OCI-M2 (cell line): Measurements from ENCODE around the gene DEFB131A.
"Not testable (repeated sequence)": the region's sequence is repeated elsewhere in the genome, so short reads cannot be mapped to it uniquely, and the experiment has no call there.

Experiments
- DNase-seq: peaks from one replicate; lab custom pipeline; 2025; ENCODE audit not compliant: unreplicated experiment; lab: John Stamatoyannopoulos, UW

Gene DEFB131A, protein sequence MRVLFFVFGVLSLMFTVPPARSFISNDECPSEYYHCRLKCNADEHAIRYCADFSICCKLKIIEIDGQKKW

DNA sequence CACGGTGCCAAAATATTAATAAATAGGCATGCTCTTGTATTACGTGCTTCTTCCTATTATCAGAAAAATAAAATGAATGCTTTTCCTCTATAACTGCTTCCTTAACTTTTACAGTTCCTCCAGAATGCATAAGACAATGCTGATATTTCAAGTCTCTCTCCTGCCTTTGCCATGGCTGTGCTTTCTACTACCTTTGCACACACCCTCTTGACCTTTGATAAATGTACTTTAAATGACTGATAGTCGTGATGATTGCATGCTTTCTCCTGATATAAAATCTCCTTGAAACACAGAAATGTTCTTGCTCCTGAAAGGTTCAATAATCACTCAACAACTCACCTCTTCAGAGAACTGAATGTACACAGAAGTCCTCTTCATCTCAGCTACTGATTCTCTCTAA is at the start of gene DEFB131A:
TSS of gene DEFB131A (plus strand) at position 301 of the 400 bp plus-strand sequence. CDS start 120 bp downstream, outside the sequence.
- DNase-seq = not testable (repeated sequence)

DNA sequence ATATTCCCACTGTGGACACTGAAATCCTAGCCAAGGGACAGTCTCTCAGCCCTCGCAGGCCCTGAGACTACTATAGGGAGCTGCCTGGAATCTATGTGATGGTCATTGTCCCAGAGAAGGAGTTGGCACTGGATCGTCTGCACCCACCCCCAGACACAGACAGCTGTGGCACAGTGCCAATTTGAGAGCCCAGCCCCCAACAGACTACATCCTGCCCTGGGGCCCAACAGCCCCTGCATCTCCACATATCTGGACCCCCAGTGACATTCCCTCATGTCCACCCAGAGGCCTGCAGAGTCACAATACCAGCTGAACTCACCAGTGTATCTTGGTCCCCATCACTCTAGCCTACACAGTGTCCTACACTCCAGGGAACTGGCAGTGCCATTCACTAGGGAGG is 38.4 kb upstream of the DEFB131A start:
- not testable (repeated sequence) for DNase-seq

DNA sequence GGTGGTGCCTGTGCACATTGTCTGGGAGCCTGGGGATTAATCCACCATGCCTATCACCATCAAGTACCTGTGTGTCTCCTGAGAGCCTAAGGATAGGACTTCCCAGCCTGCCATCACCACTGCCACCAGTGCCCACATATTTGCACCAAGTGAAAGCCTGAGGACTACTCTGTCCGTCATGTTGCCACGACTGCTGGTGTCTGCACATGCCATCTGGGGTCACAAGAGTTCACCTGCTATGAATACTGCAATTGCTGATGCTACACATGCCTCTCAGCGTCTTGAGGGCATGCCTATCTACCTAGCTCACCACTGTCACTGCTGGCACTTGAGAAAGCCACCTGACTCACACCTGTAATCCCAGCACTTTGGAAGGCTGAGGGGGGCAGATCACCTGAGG is 37.7 kb upstream of the DEFB131A start:
- DNase-seq = not testable (repeated sequence)

DNA sequence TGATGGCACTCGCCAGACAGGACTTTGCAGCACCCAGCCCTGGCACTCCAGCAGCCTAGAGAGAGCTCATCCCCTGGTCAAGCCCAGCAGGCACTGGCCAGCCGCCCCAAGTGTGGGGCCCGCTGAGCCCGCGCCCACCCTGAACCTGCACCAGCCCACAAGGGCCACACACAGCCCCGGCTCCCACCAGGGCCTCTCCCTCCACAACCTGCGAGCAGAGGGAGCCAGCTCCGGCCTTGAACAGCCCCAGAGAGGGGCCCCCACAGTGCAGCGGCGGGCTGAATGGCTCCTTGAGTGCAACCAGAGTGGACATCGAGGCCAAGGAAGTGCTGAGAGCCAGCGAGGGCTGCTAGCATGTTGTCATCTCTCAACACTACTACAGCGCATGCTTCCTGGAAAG is 34.4 kb upstream of the DEFB131A start:
- DNase-seq = no peak

DNA sequence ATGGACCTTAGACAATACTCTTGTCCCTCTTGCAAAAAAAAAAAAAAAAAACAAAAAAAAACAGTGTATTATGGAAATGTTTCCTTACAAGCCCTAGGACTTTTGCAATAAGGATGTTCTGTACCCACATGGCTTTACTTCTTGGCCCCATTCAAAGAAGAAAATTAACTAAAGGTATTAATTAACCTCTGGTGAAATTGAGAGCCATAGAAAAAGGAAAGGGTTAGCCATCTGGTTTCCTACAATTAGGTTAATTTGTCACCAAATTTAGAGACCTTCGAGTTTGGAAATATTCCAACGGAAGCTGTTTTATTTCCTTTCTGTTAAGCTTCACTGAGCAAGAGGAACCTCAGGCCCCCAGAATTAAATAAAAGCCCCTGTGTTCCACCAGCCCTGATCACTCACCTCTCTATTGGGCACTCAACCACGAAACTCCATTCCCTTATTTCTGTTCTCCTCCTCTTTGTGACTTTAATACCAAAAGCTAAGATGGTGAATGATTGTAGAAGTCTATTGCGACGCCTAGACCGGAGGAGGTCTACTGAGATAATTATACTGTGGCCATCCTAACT is 22.2 kb upstream of the DEFB131A start:
- DNase-seq = not testable (repeated sequence)

DNA sequence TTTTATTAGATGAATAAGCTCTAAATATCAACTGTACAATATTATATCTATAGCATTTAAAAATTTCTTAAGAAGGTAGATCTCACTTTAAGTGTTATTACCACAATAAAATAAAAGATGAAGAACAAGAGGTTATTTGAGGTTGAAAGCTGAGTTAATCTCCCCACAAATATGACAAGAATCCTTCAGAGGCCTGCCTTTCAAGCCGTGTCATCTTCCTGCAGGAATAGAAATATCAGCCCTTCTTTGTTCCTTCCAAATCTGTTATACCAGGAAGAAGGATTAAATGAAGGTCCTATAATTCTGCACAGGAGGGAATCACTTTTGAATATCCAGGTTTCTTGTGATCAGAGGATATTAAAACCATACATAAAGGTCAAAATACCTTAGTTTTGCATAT is 18.3 kb upstream of the DEFB131A start:
- DNase-seq = not testable (repeated sequence)

DNA sequence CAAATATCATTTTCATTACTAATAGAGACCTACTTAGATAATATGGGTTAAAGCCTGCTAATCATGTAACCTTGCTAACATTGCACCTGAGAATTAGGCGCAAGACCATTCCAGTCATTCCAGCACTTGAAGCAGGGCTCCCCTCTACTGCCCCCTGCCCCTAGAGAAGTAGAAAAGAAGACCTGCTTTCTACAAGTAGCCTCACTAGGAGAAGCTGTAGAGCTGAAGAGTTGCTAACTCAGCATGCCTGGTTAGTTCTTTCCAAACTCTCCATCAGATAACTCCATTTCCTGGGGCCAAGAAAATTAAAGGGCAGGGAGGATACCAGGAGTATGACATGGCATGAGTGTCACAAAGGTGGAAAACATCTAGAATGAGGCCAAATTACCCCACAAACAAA is 14.2 kb upstream of the DEFB131A start:
- not testable (repeated sequence) for DNase-seq

DNA sequence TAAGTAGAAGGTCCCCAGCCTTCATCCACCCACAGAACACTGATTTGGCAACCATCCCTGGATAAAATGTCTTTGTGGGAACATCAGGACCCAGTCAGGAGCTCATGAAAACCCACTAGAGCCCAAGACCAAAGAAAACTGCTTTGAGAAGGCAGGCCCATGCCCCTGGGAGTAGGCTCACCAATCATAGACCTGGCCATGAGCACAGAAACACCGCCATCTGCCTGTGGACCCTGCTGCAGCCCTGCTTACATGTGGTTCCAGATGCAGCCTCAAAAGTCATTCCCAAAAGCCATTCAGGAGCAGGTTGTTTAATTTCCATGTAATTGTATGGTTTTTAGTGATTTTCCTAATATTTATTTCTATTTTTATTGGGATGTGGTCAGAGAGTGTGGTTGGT is 10.9 kb upstream of the DEFB131A start:
- not testable (repeated sequence) for DNase-seq

DNA sequence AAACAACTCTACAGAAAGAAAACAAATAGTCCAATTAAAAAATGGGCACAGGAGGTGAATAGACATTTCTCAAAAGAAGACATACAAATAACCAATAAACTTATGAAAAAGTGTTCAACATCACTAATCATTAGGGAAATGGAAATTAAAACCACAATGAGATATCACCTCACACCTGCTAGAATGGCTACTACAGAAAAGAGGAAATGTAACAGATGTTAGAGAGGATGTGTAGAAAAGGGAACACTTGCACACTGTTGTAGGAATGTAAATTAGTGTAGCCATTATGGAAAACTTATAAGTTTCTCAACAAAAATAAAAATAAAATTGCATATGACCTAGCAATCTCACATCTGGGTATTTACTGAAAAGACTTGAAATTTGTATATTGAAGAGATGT is 7.5 kb upstream of the DEFB131A start:
- not testable (repeated sequence) for DNase-seq

DNA sequence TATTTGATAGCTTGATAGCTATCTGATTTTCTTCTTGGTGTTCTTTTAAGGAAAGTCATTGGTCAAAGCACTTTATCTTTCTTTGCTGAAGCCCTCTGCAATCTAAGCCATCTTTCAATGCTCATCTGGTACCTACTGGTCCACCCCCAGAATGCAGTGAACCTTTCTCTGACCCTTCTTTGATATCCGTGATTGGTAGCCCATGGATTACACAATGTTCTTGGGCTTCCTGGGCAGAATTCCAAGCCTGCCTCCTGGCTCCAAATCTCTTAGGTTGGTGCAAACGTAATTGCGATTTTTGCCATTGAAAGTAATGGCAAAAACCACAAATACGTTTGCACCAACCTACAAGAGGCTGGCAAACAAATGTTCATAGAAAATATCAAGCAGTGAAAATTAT is 1.9 kb upstream of the DEFB131A start:
- DNase-seq = not testable (repeated sequence)

DNA sequence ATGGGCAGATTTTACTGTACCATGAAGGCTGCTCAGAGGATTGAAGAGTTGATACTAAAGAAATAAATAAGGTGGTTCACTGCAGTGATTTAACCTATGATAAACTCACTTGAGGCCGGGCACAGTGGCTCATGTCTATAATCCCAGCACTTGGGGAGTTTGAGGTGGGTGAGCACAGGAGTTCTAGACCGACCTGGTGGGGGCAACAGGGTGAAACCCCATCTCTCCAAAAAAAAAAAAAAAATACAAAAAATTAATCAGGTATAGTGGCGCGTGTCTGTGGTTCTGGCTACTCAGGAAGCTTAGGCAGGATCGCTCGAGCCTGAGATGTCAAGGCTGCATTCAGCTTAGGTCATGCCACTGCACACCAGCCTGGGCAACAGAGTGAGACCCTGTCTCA is 467 bp downstream of the DEFB131A start:
- DNase-seq = not testable (repeated sequence)

DNA sequence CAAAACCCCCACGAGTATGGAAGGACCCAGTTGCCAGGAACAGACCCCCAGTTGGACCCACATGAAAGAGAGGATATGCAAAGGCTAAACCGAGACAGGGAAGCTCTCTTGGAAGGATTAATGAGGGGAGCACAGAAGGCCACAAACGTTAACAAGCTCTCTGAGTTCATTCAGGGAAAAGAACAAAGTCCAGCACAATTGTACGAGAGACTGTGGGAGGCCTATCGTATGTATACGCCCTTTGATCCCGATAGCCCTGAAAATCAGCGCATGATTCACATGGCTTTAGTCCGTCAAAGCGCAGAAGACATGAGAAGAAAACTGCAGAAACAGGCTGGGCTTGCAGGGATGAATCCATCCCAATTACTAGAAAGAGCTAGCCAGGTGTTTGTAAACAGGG is 8.0 kb downstream of the DEFB131A start:
- not testable (repeated sequence) for DNase-seq

DNA sequence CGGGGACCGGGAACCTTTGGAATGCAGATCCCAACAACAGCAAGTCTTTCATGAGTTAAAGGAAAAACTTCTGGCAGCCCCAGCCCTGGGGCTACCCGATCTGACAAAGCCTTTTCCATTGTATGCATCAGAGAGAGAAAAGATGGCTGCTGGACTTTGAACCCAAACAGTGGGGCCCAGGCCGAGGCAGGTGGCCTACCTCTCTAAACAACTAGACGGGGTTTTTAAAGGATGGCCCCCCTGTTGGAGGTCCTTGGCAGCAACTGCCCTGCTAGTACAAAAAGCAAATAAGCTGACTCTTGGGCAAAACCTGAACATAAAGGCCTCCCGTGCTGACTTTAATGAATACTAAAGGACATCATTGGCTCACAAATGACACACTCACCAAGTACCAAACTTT is 10.1 kb downstream of the DEFB131A start:
- not testable (repeated sequence) for DNase-seq

DNA sequence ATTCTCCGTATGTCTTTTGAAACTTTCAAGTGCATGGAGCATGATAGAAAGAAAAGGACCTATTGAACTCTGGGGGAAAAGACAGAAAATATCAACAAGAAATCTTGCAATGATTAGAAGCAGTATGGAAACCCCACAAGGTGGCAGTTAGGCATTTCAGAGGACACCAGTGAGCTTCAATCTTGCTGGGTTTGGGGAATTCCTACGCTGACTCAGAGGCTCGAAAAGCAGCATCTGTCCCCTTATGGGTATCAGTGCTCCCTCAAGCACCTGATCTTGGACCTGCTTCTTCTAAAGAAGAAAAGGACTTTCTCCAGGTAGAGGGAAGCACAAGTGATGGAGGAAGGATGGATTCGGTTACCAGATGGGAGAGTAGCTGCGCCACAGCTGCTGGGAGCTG is 10.8 kb downstream of the DEFB131A start:
- DNase-seq = not testable (repeated sequence)

DNA sequence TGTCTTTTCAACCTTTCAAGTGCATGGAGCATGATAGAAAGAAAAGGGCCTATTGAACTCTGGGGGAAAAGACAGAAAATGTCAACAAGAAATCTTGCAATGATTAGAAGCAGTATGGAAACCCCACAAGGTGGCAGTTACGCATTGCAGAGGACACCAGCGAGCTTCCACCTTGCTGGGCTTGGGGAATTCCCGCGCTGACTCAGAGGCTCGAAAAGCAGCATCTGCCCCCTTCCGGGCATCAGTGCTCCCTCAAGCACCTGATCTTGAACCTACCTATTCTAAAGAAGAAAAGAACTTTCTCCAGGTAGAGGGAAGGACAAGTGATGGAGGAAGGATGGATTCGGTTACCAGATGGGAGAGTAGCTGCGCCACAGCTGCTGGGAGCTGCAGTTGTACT is 35.3 kb downstream of the DEFB131A start:
- DNase-seq = not testable (repeated sequence)

DNA sequence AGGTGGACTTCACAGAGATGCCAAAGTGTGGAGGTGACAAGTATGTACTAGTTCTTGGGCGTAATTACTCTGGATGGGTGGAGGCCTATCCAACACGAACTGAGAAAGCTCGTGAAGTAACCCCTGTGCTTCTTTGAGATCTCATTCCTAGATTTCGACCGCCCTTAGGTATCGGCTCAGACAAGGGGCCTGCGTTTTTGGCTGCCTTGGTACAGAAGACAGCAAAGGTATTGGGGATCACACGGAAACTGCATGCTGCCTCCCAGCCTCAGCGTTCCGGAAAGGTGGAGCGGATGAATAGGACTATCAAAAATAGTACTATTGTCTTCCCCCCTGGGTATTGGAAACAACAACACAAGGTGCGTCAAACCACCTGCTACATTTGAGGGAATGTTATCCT is 35.9 kb downstream of the DEFB131A start:
- DNase-seq = not testable (repeated sequence)

DNA sequence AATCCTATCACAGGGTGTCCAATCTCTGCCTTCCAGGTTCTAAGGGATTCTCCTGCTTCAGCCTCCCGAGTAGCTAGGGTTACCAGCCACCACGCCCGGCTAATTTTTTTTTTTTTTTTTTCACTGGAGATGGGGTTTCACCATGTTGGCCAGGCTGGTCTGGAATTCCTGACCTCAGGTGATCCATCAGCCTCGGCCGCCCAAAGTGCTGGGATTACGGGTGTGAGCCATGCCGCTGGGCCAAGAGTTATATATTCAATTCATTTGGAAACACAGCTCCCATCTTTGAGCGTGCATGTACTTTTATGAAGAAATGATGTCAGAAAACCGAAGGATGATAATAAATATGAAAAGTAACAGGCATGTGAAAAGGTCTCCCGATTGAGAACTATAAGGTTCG is 38.7 kb downstream of the DEFB131A start:
- not testable (repeated sequence) for DNase-seq

DNA sequence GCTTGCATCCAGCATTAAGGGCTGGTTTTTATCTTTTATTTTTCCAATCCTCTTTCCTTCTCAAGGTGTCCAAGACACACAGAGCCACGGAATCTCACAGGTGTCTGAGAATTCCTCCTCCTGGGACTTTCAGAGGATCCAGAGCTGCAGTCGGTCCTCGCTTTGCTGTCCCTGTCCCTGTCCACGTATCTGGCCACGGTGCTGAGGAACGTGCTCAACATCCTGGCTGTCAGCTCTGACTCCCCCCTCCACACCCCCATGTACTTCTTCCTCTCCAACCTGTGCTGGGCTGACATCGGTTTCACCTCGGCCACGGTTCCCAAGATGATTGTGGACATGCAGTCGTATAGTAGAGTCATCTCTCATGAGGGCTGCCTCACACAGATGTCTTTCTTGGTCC is 39.5 kb downstream of the DEFB131A start:
- not testable (repeated sequence) for DNase-seq

DNA sequence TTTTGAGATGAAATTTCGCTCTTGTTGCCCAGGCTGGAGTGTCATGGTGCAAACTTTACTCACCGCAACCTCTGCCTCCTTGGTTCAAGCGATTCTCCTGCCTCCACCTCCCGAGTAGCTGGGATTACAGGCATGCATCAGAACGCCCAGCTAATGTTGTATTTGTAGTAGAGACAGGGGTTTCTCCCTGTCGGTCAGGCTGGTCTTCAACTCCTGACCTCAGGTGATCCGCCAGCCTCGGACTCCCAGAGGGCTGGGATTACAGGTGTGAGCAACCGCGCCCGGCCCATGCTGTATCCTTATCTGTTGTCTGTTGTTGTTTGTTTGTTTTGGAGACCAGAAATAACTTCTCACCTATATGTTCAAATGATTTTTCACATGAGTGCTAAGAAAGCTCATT is 42.7 kb downstream of the DEFB131A start:
- DNase-seq = not testable (repeated sequence)

DNA sequence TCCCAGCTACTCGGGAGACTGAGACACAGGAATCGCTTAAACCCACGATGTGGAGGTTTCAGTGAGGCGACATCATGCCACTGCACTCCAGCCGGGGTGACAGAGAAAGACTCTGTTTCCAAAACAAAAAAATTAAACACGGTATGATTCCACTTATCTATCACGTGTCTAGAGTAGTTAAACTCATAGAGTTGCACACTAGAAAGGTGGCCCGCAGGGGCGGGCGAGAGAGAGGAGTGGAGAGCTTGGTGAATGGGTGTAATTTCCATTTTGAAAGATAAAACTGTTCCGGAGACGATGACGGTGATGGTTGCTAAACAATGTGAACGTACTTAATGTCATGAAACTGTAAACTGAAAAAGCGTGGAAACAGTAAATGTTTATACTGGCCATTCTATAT is 44.6 kb downstream of the DEFB131A start:
- not testable (repeated sequence) for DNase-seq

DNA sequence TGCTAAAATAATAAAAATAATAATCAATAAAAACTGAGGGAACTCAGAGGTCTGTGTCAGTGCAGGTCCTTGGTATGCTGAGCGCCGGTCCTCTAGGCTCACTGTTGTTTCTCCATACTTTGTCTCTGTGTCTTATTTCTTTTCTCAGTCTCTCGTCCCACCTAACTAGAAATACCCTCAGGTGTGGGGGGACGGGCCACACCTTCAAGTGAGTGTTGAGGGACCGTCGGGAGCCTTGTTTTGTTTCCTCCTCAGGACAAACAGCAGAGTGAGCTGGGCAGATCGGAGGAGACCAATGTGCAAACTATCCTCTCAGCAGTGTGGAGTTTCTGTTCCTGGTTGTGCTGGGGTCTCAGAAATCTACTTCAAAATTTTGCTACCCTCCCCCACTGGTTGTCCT is 46.3 kb downstream of the DEFB131A start:
- DNase-seq = not testable (repeated sequence)

DNA sequence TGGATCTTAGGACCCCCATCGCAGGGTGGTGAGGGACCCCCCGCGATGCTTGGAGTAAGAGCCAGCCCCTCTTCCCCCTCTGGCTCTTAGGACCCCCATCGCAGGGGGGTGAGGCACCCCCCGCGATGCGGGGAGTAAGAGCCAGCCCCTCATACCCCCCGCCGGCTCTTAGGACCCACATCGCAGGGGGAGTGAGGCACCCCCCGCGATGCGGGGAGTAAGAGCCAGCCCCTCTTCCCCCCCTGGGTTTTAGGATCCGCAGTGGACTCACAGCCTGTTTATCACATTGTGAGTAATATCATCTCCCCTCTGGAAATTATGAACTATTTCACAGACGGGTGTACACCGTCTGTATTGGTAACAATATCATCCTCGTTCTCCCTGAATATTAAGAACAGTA is 46.8 kb downstream of the DEFB131A start:
- not testable (repeated sequence) for DNase-seq

DNA sequence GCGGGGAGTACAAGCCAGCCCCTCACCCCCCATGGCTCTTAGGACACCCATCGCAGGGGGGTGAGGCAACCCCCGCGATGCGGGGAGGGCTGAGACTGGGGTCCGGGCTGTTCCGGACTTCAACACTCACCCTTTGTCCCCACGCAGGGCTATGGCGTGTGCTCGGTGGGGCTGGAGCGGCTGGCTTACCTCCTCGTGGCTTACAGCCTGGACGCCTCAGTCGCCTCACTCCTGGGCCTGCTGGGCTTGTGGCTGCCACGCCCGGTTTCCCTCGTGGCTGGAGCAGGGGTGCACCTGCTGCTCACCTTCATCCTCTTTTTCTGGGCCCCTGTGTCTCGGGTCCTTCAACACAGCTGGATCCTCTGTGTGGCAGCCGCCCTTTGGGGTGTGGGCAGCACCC is 49.4 kb downstream of the DEFB131A start:
- not testable (repeated sequence) for DNase-seq
